ENCODE data around the gene CAVIN1.
"Not testable (repeated sequence)": the region's sequence is repeated elsewhere in the genome, so short reads cannot be mapped to it uniquely, and the experiment has no call there.

CAVIN1 gene

GRCh38 chr17:42405076-42405475 lies 18.0 kb downstream of the CAVIN1 start:
- no peak for DNase-seq (ENCODE audit: low read depth)

DNA sequence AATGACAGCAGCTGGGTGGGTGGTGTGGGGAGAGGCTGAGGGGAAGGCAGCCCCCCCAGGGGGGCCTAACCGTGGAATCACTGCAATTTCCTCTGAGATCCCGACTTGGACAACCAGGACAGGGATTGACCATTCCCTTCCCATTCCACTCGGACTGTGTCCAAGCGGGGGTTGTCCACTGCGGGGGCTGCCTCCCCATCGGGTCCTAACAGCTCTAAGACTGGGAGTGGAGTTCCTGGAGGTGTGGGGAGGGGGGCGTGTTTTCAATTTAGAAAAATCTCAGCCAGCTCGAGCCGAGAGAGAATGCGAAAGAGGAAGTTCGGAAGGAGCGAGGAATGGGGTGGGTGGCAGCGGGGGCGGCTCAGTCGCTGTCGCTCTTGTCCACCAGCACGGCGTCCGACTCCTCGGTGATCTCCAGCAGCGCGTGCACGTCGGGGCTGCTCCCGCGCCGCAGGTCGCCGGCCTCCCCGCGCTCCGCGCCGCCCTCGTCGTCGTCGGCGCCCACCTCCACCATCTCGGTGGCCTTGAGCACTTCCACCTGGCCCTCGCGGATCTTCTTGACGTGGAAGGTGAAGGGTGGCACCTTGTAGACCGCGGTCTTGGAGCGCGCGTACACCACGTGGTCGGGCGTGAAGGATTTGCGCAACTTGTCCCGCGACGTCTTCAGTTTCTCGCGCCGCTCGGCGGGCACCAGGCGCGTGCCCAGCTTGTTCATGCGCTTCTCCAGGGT lies 18.6 kb downstream of the CAVIN1 start:
- DNase-seq (ENCODE audit: low read depth): no peak

GRCh38 chr17:42403150-42403549 lies 19.9 kb downstream of the CAVIN1 start:
- no peak for DNase-seq (ENCODE audit: low read depth)

- DNase-seq (ENCODE audit: low read depth): no peak
Observed at GRCh38 chr17:42402117-42402516, 20.9 kb downstream of the CAVIN1 start.

DNA sequence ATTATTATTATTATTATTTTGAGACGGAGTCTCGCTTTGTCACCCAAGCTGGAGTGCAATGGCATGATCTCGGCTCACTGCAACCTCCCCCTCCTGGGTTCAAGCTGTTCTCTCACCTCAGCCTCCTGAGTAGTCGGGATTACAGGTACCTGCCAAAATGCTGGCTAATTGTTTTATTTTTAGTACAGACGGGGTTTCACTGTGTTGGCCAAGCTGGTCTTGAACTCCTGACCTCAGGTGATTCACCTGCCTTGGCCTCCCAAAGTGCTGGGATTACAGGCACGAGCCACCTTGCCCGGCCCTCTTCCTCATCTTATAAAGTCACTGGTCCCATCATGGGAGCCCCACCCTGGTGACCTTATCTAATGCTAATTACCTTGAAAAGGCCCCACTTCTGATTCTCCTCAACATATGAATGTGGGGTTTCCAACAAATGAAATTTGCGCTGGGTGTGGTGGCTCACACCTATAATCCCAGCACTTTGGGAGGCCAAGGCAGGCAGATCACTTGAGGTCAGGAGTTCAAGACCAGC lies 22.1 kb downstream of the CAVIN1 start:
- DNase-seq (ENCODE audit: low read depth): not testable (repeated sequence)

GRCh38 chr17:42399948-42400843 lies 22.9 kb downstream of the CAVIN1 start:
- no peak for DNase-seq (ENCODE audit: low read depth)

- DNase-seq (ENCODE audit: low read depth): no peak
Observed at GRCh38 chr17:42399121-42399520, 23.9 kb downstream of the CAVIN1 start.

- not testable (repeated sequence) for DNase-seq (ENCODE audit: low read depth)
Observed at GRCh38 chr17:42395601-42396000, 27.5 kb downstream of the CAVIN1 start.

GRCh38 chr17:42394838-42395237 lies 28.2 kb downstream of the CAVIN1 start:
- DNase-seq (ENCODE audit: low read depth): peak; percentile 31

DNA sequence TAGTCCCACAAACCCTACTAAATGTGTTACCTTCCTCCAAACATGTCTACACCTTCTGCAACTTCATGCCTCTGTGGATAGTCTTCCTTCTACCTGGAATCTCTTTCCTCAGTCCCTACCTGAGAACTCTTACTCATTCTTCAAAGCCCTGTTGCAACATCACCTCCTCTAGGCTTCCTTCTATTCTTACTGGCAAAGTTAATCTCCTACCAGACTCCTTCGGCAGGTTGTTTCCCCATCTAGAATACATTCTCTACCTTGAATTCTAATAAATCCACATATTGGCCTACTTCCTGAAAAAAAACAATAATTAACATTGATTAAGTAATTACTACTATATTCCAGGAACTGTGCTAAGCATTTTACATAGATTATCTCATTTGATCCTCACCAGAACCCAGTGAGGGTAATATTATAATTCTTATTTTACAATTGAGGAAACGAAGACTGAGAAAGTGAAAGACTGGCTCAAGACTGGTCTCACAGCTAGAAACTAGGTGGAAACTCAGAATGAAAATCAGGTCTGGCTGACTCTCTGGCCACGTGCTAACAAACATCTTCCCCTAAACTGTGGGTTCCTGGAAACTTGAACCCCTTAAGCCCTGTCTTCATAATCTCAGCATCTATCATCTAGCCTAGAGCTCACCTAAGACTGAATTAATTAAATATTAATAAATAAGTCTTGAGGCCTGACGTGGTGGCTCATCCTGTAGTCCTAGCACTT lies 30.2 kb downstream of the CAVIN1 start:
- no peak for DNase-seq (ENCODE audit: low read depth)

GRCh38 chr17:42391439-42391838 lies 31.6 kb downstream of the CAVIN1 start:
- DNase-seq (ENCODE audit: low read depth): not testable (repeated sequence)

- DNase-seq (ENCODE audit: low read depth): no peak
Observed at GRCh38 chr17:42389899-42390298, 33.2 kb downstream of the CAVIN1 start.

GRCh38 chr17:42389135-42389417 lies 34.0 kb downstream of the CAVIN1 start:
- DNase-seq (ENCODE audit: low read depth): peak; percentile 87

- DNase-seq (ENCODE audit: low read depth): peak; percentile 99
Observed at GRCh38 chr17:42388381-42389134, 34.5 kb downstream of the CAVIN1 start, which contains the start of gene STAT3. Gene STAT3, minus strand, starts transcription at chr17:42388442. Its CDS starts 39,926 bp downstream, at chr17:42348516.

DNA sequence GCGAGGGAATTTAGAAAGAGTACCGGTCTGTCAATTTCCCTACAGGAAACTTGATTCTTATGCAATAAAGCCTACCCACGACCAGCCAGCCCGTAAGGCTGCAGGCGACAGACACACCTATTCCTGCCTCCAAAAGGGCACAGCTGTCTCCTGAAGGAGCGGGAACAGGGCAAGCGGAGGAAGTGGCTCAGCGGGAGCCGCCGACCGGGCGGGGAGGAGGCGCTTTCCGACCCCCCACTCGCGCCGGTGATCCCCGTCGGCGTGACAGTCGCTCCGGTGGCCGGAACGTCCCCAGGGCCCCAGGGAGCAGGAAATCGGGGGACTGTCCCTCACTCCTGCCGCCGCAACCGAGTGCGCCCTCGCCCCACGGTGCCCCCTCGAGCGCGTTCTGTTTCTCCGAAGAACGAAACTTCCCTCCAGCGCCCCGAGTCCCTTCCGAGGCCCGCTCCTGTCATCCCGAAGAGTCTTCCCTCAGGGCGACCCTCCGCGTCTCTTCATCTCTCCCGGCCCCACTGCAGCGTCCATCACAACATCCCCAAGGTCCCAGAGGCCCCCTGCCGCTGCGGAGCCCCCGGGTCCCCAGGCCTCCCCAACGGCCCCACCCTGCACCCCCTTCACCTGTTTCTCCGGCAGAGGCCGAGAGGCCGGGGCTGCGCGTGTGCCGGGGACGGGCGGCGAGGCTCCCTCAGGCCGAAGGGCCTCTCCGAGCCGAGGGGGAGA lies 35.2 kb downstream of the CAVIN1 start:
- DNase-seq (ENCODE audit: low read depth): no peak

- DNase-seq (ENCODE audit: low read depth): peak; percentile 94
Observed at GRCh38 chr17:42386777-42387657, 36.0 kb downstream of the CAVIN1 start.

- DNase-seq (ENCODE audit: low read depth): no peak
Observed at GRCh38 chr17:42381898-42382297, 41.2 kb downstream of the CAVIN1 start.

- no peak for DNase-seq (ENCODE audit: low read depth)
Observed at GRCh38 chr17:42380935-42381334, 42.1 kb downstream of the CAVIN1 start.

GRCh38 chr17:42378959-42379594 lies 44.0 kb downstream of the CAVIN1 start:
- peak; percentile 33 for DNase-seq (ENCODE audit: low read depth)
